Chondrocyte (in vitro differentiated cells): ENCODE results near the gene SSH3. TPM values are rescaled to one million over a fixed set of nuclear protein-coding genes. Genes with fewer than 3 reads are reported as not detected.

Experiments
- DNase-seq: peaks from one replicate; pipeline ENCODE4 v3.0.0; 2021; ENCODE audit warnings: mixed read lengths, low spot score
- H3K27ac Mint-ChIP-seq: one replicate; pipeline ENCODE4 v1.8.0; 2021; ENCODE audit warnings: mild to moderate bottlenecking, moderate library complexity, mixed read lengths; ENCODE audit not compliant: unreplicated experiment
- H3K27me3 Mint-ChIP-seq: 2 replicates; pipeline ENCODE4 v1.8.0; 2021; ENCODE audit warnings: low read depth, mixed read lengths
- H3K36me3 Mint-ChIP-seq: 2 replicates; pipeline ENCODE4 v1.8.0; 2021; ENCODE audit warnings: low read depth, mixed read lengths
- H3K4me1 Mint-ChIP-seq: 2 replicates; pipeline ENCODE4 v1.8.0; 2021; ENCODE audit warnings: low read depth, mild to moderate bottlenecking, mixed read lengths
- H3K4me3 Mint-ChIP-seq: one replicate; pipeline ENCODE4 v1.8.0; 2021; ENCODE audit warnings: mild to moderate bottlenecking, moderate library complexity, mixed read lengths; ENCODE audit not compliant: unreplicated experiment
- H3K9me3 Mint-ChIP-seq: 2 replicates; pipeline ENCODE4 v1.8.0; 2021; ENCODE audit warnings: low read depth, mixed read lengths
- CTCF ChIP-seq: fragments of 200-600 bp; sonication (generic); IDR thresholded peaks from 2 replicates; pipeline ENCODE4 v1.5.0; 2021; ENCODE audit warnings: antibody characterized with exemption, mild to moderate bottlenecking, moderate library complexity
- total RNA-seq: library from RNA; stranded (reverse); gene quantifications from 3 replicates; pipeline ENCODE4 v1.2.1, GENCODE V29; 2021

SSH3 gene
- total RNA-seq, 1 donor from 2014 or later, result 28.4 TPM

GRCh38 chr11:67265633-67266448 lies 37.5 kb upstream of the SSH3 start:
- no peaks in the 10 kb centered on the region for H3K9me3 Mint-ChIP-seq
- peaks cover 59% of the 10 kb centered on the region for H3K4me1 Mint-ChIP-seq
- no peaks in the 10 kb centered on the region for H3K27me3 Mint-ChIP-seq
- peak overlapping the region; percentile 73 for H3K4me3 Mint-ChIP-seq
- H3K36me3 Mint-ChIP-seq, result no peaks in the 10 kb centered on the region
- peak; percentile 59 for DNase-seq
- TF ChIP-seq CTCF, result peak; percentile 84
- peak overlapping the region; percentile 54 for H3K27ac Mint-ChIP-seq

GRCh38 chr11:67266449-67267187 lies 36.7 kb upstream of the SSH3 start, which contains the start of gene GRK2:
Gene GRK2, plus strand, starts transcription at chr11:67266473. Its CDS starts 227 bp downstream, at chr11:67266700.
- H3K27me3 Mint-ChIP-seq, result no peaks in the 10 kb centered on the region
- H3K36me3 Mint-ChIP-seq, result no peaks in the 10 kb centered on the region
- peaks cover 62% of the 10 kb centered on the region for H3K4me1 Mint-ChIP-seq
- DNase-seq, result peak; percentile 59
- H3K27ac Mint-ChIP-seq, result peak within 1 kb of the TSS; percentile 65
- H3K4me3 Mint-ChIP-seq, result peak within 1 kb of the TSS; percentile 90
- TF ChIP-seq CTCF, result peak; percentile 17
- H3K9me3 Mint-ChIP-seq, result no peaks in the 10 kb centered on the region

GRCh38 chr11:67267188-67268080 lies 35.9 kb upstream of the SSH3 start:
- H3K27ac Mint-ChIP-seq, result peak overlapping the region; percentile 65
- peaks cover 60% of the 10 kb centered on the region for H3K4me1 Mint-ChIP-seq
- TF ChIP-seq CTCF, result no peak
- H3K36me3 Mint-ChIP-seq, result no peaks in the 10 kb centered on the region
- no peaks in the 10 kb centered on the region for H3K9me3 Mint-ChIP-seq
- H3K27me3 Mint-ChIP-seq, result no peaks in the 10 kb centered on the region
- peak overlapping the region; percentile 90 for H3K4me3 Mint-ChIP-seq
- DNase-seq, result peak; percentile 81

DNA sequence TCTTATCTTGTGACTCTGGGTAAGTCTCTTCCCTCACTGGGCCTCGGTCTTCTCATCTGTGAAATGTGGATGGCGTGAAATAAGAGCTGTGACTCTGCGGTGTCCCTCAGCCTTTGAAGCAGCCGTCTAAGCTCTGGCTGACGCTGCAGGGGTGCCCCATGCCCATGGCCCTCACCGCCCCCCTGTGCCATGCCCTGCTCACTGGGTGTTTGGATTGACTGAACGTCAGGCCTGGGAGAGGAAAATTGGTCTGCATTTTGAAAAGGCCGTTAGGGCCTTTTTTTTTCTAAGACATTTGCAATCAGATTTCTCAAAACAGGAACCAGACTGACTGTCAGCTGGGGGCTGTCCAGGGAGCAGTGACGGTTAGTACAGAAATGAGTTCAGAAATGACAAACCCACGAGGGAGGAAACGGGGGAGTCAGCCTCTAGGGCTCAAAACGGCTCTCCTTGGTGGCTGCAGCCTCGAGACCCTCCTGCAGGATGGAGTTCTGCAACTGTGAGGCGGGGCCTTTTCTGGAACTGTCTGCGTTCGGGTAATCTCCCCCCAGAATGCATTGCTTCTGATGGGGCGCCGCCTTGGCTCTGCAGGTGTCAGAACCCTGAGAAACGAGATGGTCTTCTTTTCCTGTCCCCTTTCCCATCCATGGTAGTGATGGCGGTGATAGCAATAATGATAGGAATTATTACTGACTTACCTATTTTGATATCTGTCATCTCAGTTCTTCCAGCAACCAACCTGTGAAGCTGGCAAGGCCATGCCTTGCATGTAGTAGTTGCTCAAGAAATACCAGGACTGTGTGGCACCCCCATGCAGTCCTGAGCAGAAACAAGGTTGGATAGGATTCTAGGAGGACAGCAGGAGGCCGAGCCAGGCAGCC lies 35.0 kb upstream of the SSH3 start:
- peak overlapping the region; percentile 2 for H3K27ac Mint-ChIP-seq
- peaks cover 53% of the 10 kb centered on the region for H3K4me1 Mint-ChIP-seq

More for the DNA sequence above, 35.0 kb upstream of the SSH3 start:
- no peaks in the 10 kb centered on the region for H3K36me3 Mint-ChIP-seq
- no peak for TF ChIP-seq CTCF
- peak overlapping the region; percentile 90 for H3K4me3 Mint-ChIP-seq
- H3K27me3 Mint-ChIP-seq, result no peaks in the 10 kb centered on the region
- no peaks in the 10 kb centered on the region for H3K9me3 Mint-ChIP-seq
- peak; percentile 26 for DNase-seq
